H1 (cell line): Measurements from ENCODE around the gene SKIDA1. TPM values are rescaled to one million over a fixed set of nuclear protein-coding genes. Genes with fewer than 3 reads are reported as not detected.

Experiments
- CTCF ChIA-PET: fragments of 300-600 bp; sonication (Branson Sonifier 250); formaldehyde crosslinking; loops from one replicate; lab custom pipeline; 2021; ENCODE audit not compliant: partially characterized antibody; lab: Charles Lee
- POLR2A ChIA-PET: fragments of 300-600 bp; sonication (Branson Sonifier 250); formaldehyde crosslinking; loops from one replicate; lab custom pipeline; 2021; ENCODE audit warnings: inconsistent platforms; ENCODE audit not compliant: partially characterized antibody; lab: Charles Lee
- DNase-seq, 2 experiments: peaks; one replicate each; pipeline versions ENCODE4 v3.0.0 to v3.0.0-alpha.2; 2010 to 2022; ENCODE audit warnings: low spot score in 2 of 2, low read depth in 1 of 2, mixed read lengths in 1 of 2
- FAIRE-seq: peaks from 2 replicates; lab custom pipeline; 2011; peaks lifted over from hg19 to GRCh38; lab: Jason Lieb, UNC
- H2AFZ ChIP-seq: 2 replicates; pipeline ENCODE4 v1.8.1; 2012; ENCODE audit warnings: low read length, inconsistent platforms
- H2AK5ac ChIP-seq: 2 replicates; pipeline ENCODE4 v1.6.1; 2013; ENCODE audit warnings: low read depth, low read length
- H2BK120ac ChIP-seq: replicated peaks from 2 replicates; pipeline ENCODE3; 2013; ENCODE audit warnings: low read depth, low read length, inconsistent platforms
- H2BK12ac ChIP-seq: 2 replicates; pipeline ENCODE4 v1.6.1; 2013; ENCODE audit warnings: low read depth, low read length
- H2BK15ac ChIP-seq: 2 replicates; pipeline ENCODE4 v1.6.1; 2013; ENCODE audit warnings: low read length
- H2BK20ac ChIP-seq: 2 replicates; pipeline ENCODE4 v1.6.1; 2013; ENCODE audit warnings: low read length
- H2BK5ac ChIP-seq: 2 replicates; pipeline ENCODE4 v1.6.1; 2013; ENCODE audit warnings: low read depth, low read length
- H3K14ac ChIP-seq: 2 replicates; pipeline ENCODE4 v1.6.1; 2013; ENCODE audit warnings: inconsistent platforms; ENCODE audit not compliant: insufficient read length
- H3K18ac ChIP-seq: 2 replicates; pipeline ENCODE4 v1.6.1; 2013; ENCODE audit warnings: low read length; ENCODE audit errors: extremely low read depth
- H3K23ac ChIP-seq: 2 replicates; pipeline ENCODE4 v1.6.1; 2013; ENCODE audit warnings: inconsistent platforms; ENCODE audit not compliant: insufficient read length
- H3K23me2 ChIP-seq: 2 replicates; pipeline ENCODE4 v1.6.1; 2013; ENCODE audit warnings: low read depth, low read length
- H3K27ac ChIP-seq: 2 replicates; pipeline ENCODE4 v1.6.1; 2011; ENCODE audit warnings: low read depth, low read length, inconsistent platforms
- H3K27me3 ChIP-seq, 4 experiments: replicated peaks in 1 of 4; 1 replicate in 1 of 4; 2 replicates in 3 of 4; pipeline versions ENCODE4 v1.6.1 to v1.8.1; 2011 to 2013; ENCODE audit warnings: low read length in 3 of 4, mild to moderate bottlenecking in 3 of 4, inconsistent platforms in 2 of 4, mixed read lengths in 2 of 4, moderate library complexity in 1 of 4; ENCODE audit not compliant: control insufficient read depth in 3 of 4, insufficient read depth in 3 of 4; ENCODE audit errors: extremely low read depth in 1 of 4
- H3K36me3 ChIP-seq, 4 experiments: 2 replicates each; pipeline versions ENCODE4 v1.6.1 to v1.8.1; 2011 to 2013; ENCODE audit warnings: mild to moderate bottlenecking in 4 of 4, low read length in 3 of 4, moderate library complexity in 2 of 4, control low read depth in 1 of 4, inconsistent platforms in 1 of 4; ENCODE audit not compliant: insufficient read depth in 4 of 4, control insufficient read depth in 2 of 4
- H3K4ac ChIP-seq: replicated peaks from 2 replicates; pipeline ENCODE3; 2013; ENCODE audit warnings: low read length, low read depth, mixed read lengths, inconsistent platforms; ENCODE audit not compliant: insufficient read length
- H3K4me1 ChIP-seq, 4 experiments: replicated peaks in 1 of 4; 1 replicate in 1 of 4; 2 replicates in 3 of 4; pipeline versions ENCODE4 v1.6.1 to v1.8.1; 2011 to 2013; ENCODE audit warnings: low read length in 3 of 4, inconsistent platforms in 2 of 4, mixed read lengths in 1 of 4; ENCODE audit not compliant: insufficient read depth in 4 of 4, control insufficient read depth in 3 of 4
- H3K4me2 ChIP-seq, 2 experiments: 2 replicates each; pipeline versions ENCODE4 v1.6.1 to v1.8.1; 2011 to 2013; ENCODE audit warnings: low read depth in 2 of 2, low read length in 2 of 2, control low read depth in 1 of 2, inconsistent platforms in 1 of 2, mild to moderate bottlenecking in 1 of 2; ENCODE audit not compliant: insufficient read depth in 1 of 2
- H3K4me3 ChIP-seq, 4 experiments: fragments of 200-600, 300-600 bp in 1 of 4; sonication (generic), shearing (Covaris generic), sonication (Bioruptor Twin) in 1 of 4; 2 replicates each; pipeline versions ENCODE4 v1.5.1 to v1.8.1; 2011 to 2016; ENCODE audit warnings: low read length in 4 of 4, low read depth in 3 of 4, control low read depth in 2 of 4, inconsistent platforms in 2 of 4, mild to moderate bottlenecking in 2 of 4, mixed read lengths in 1 of 4, moderate library complexity in 1 of 4; ENCODE audit not compliant: insufficient read depth in 2 of 4; ENCODE audit errors: extremely low read depth in 1 of 4
- H3K56ac ChIP-seq: replicated peaks from 2 replicates; pipeline ENCODE3; 2013; ENCODE audit warnings: low read depth, mild to moderate bottlenecking, mixed read lengths, low read length, inconsistent platforms; ENCODE audit not compliant: insufficient read length
- H3K79me1 ChIP-seq: 2 replicates; pipeline ENCODE4 v1.6.1; 2013; ENCODE audit warnings: low read depth, low read length, control low read depth
- H3K79me2 ChIP-seq, 2 experiments: 2 replicates each; pipeline versions ENCODE4 v1.6.1 to v1.8.1; 2012 to 2013; ENCODE audit warnings: low read length in 2 of 2, mild to moderate bottlenecking in 2 of 2, inconsistent platforms in 1 of 2; ENCODE audit not compliant: insufficient read depth in 2 of 2, control insufficient read depth in 1 of 2
- H3K9ac ChIP-seq, 4 experiments: replicated peaks in 1 of 4; 1 replicate in 1 of 4; 2 replicates in 3 of 4; pipeline versions ENCODE4 v1.6.1 to v1.8.1; 2011 to 2013; ENCODE audit warnings: low read depth in 3 of 4, low read length in 3 of 4, control low read depth in 2 of 4, mild to moderate bottlenecking in 2 of 4, moderate library complexity in 2 of 4, inconsistent platforms in 1 of 4; ENCODE audit errors: extremely low read depth in 1 of 4
- H3K9me3 ChIP-seq, 2 experiments: 2 replicates each; pipeline versions ENCODE4 v1.6.1 to v1.8.1; 2012 to 2013; ENCODE audit warnings: mild to moderate bottlenecking in 2 of 2, moderate library complexity in 2 of 2, control low read depth in 1 of 2, inconsistent platforms in 1 of 2, low read depth in 1 of 2, low read length in 1 of 2, mixed read lengths in 1 of 2; ENCODE audit not compliant: insufficient read depth in 2 of 2
- H4K20me1 ChIP-seq, 2 experiments: replicated peaks in 1 of 2; 2 replicates each; pipeline versions ENCODE3 to v1.8.1; 2011 to 2013; ENCODE audit warnings: inconsistent platforms in 2 of 2, low read length in 2 of 2, mild to moderate bottlenecking in 1 of 2; ENCODE audit not compliant: insufficient read depth in 2 of 2, control insufficient read depth in 1 of 2
- H4K5ac ChIP-seq: 2 replicates; pipeline ENCODE4 v1.6.1; 2013; ENCODE audit warnings: low read length, low read depth, mixed read lengths, inconsistent platforms; ENCODE audit not compliant: insufficient read length
- H4K8ac ChIP-seq: 2 replicates; pipeline ENCODE4 v1.8.0; 2013; ENCODE audit warnings: mild to moderate bottlenecking, moderate library complexity, low read length, inconsistent platforms; ENCODE audit not compliant: insufficient read depth; ENCODE audit errors: extremely low read depth
- H4K91ac ChIP-seq: replicated peaks from 2 replicates; pipeline ENCODE3; 2013; ENCODE audit warnings: low read length, mixed read lengths, inconsistent platforms; ENCODE audit not compliant: insufficient read length
- BACH1 ChIP-seq: IDR thresholded peaks from 2 replicates; pipeline ENCODE4 v1.6.1; 2012; ENCODE audit warnings: low read length, improper control_type of control experiment
- KDM1A ChIP-seq: fragments of 200-600, 300-600 bp; sonication (generic); IDR thresholded peaks from 2 replicates; pipeline ENCODE4 v1.7.1; 2016; ENCODE audit warnings: mild to moderate bottlenecking, low read length, borderline replicate concordance
- MAFK ChIP-seq: IDR thresholded peaks from 2 replicates; pipeline ENCODE4 v1.6.1; 2012; ENCODE audit warnings: low read depth, mild to moderate bottlenecking, improper control_type of control experiment, low read length
- NANOG ChIP-seq: IDR thresholded peaks from 2 replicates; pipeline ENCODE4 v1.6.1; 2011; ENCODE audit warnings: low read length, low read depth, mild to moderate bottlenecking, inconsistent platforms; ENCODE audit not compliant: insufficient read depth, poor library complexity, severe bottlenecking
- TAF1 ChIP-seq: IDR thresholded peaks from 2 replicates; pipeline ENCODE4 v1.6.1; 2011; ENCODE audit warnings: mild to moderate bottlenecking, low read depth, low read length
- TEAD4 ChIP-seq: IDR thresholded peaks from 2 replicates; pipeline ENCODE4 v1.6.1; 2012; ENCODE audit warnings: low read depth, low read length, inconsistent platforms, mixed read lengths
- WGBS, 2 experiments: shearing (Covaris generic) in 1 of 2; methylation state at CpG; one replicate each; pipeline versions ENCODE4 v1.1.6 to v1.1.7; 2013 to 2015; ENCODE audit warnings: low lambda C conversion rate in 2 of 2, mixed read lengths in 2 of 2, inconsistent platforms in 1 of 2, low coverage in 1 of 2, missing lambda C conversion rate in 1 of 2; ENCODE audit not compliant: insufficient replicate concordance in 2 of 2, insufficient coverage in 1 of 2, insufficient read length in 1 of 2; ENCODE audit errors: extremely low coverage in 1 of 2, missing lambda C conversion rate in 1 of 2; 5-methylcytosine and 5-hydroxymethylcytosine counted together
- polyA plus RNA-seq, 7 experiments: library from polyadenylated mRNA; depleted of rRNA in 3 of 7; stranded (reverse) in 5 of 7; unstranded in 2 of 7; fragments of >200 nt in 5 of 7; fragments of 200-250 nt in 2 of 7; gene quantifications; 1 replicate in 5 of 7; 2 replicates in 1 of 7; 4 replicates in 1 of 7; pipeline versions ENCODE4 v1.2.1 to v1.2.3, GENCODE V29; 2011 to 2013; ENCODE audit warnings: missing spikeins in 2 of 7, mixed read lengths in 2 of 7
- total RNA-seq: library from RNA; stranded (reverse); fragmentation: NEBNext Ultra II Directional; extraction: Animal tissue kit (Norgen Biotek cat#: 25700); gene quantifications from 2 replicates; pipeline ENCODE4 v1.2.1, GENCODE V29; 2021

The SKIDA1 gene
- total and polyA plus RNA-seq, 2 of the 8 experiments (the other 6 are each of a cell fraction or from before 2014, with no cell fraction given) = 1.5 to 8.0 TPM

DNA sequence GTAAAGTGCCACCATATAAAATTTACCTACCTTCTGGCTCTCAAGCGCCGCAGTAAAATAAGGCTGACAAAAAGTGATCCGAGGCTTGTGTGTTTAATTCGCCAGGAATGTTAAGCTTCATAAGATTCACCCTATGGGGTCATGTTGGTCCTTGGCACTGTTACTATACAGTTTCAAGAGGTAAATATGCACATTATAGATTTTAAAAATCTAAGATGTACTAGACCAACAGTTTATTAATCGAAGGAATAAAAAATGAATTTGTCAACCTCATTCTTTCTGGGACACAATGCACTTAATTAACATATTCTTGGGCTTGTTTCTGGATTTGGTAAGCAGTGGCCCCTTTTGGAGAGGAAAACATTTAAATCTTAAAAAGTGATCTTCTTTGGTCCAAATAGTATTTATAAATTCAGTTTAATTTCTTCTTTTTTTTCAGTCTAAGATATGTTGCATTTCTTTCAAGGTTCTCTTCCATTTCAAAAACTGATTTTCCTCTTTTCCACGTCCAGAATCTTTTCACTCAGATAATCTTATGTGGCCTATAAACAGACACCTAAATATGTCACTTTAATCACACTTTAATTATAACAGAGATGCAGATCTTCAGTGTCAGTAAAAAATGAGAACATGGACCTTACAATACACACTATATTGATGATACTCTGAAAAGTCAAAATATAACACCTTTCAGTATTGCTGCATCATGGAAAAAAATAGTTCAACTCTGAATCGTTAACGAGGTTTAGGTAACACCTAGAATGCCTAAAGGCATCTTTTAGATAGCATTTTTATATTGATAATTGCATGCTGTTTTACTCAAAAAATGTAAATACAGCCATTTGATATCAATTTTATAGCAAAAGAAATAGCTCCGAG lies 3.8 kb upstream of the SKIDA1 start:
- Histone ChIP-seq H2BK12ac (no peak overlapping the region), H3K9me3 (no peaks in the 10 kb centered on the region), H4K5ac (peak overlapping the region; percentile 87), H3K9ac (peak overlapping the region in 1 of 4 experiments; percentile 12; a peak in 1 of 7 replicates), H3K27me3 (no peaks in the 10 kb centered on the region), H3K23me2 (peaks cover 13% of the 10 kb centered on the region; the same call in 1 of the 2 replicates), H2AFZ (no peak overlapping the region), H2AK5ac (no peak overlapping the region), H2BK20ac (no peak overlapping the region), H4K8ac (no peak overlapping the region), H3K79me2 (peaks cover 0 to 41% of the 10 kb centered on the region in 2 experiments; a peak in 2 of 4 replicates), H2BK5ac (no peak overlapping the region), H4K91ac (peak overlapping the region; percentile 61), H3K14ac (no peak overlapping the region), H3K4ac (no peak overlapping the region), H3K27ac (peak overlapping the region; percentile 63; the same call in 1 of the 2 replicates), H3K56ac (no peak overlapping the region), H3K18ac (no peak overlapping the region; the same call in 1 of the 2 replicates), H2BK120ac (no peak overlapping the region), H3K4me1 (peaks cover 0 to 16% (median 6%) of the 10 kb centered on the region in 4 experiments; a peak in 4 of 7 replicates), H3K36me3 (no peaks in the 10 kb centered on the region), H4K20me1 (no peaks in the 10 kb centered on the region), H3K4me3 (peak overlapping the region; percentile 2 to 79 (median 16); a peak in 5 of 8 replicates), H3K4me2 (peak overlapping the region; percentile 92 to 97), H2BK15ac (no peak overlapping the region), H3K79me1 (no peaks in the 10 kb centered on the region), H3K23ac (no peak overlapping the region)
- no peak for DNase-seq
- ChIA-PET CTCF (interaction anchor here (0.7 to 1.4 kb wide), 4 partner anchors 14 to 251 kb away, joined by 3 read pairs; no protein-coding TSS in a partner anchor), POLR2A (interaction anchor here (0.5 to 17.3 kb wide), 6 partner anchors 10 to 144 kb away, joined by 3 to 352 read pairs (median 4); no protein-coding TSS in a partner anchor)
- 31% methylated on average over 9 of the region's 9 CpGs; no CpG with 5 or more reads in 1 of the 2 experiments for WGBS, 2 experiments
- FAIRE-seq = peak; percentile 65
- TF ChIP-seq TEAD4 (0 out of 2 replicates have a peak, but pooled peaks have one; percentile 64), KDM1A (no peak), MAFK (0 out of 2 replicates have a peak, but pooled peaks have one; percentile 13), NANOG (no peak), TAF1 (no peak), BACH1 (no peak)
